Stimulated activated CD8-positive, alpha-beta memory T cell treated with anti-CD3 and anti-CD28 coated beads, Interleukin-15, amount 100 ng/mL, for 24 hours (primary cell): ENCODE results near the gene PDPR.
"Not testable (repeated sequence)": the region's sequence is repeated elsewhere in the genome, so short reads cannot be mapped to it uniquely, and the experiment has no call there.

Experiments
- DNase-seq: peaks from one replicate; pipeline ENCODE4 v3.0.0-alpha.2; 2020; ENCODE audit warnings: low read depth

The PDPR gene

DNA sequence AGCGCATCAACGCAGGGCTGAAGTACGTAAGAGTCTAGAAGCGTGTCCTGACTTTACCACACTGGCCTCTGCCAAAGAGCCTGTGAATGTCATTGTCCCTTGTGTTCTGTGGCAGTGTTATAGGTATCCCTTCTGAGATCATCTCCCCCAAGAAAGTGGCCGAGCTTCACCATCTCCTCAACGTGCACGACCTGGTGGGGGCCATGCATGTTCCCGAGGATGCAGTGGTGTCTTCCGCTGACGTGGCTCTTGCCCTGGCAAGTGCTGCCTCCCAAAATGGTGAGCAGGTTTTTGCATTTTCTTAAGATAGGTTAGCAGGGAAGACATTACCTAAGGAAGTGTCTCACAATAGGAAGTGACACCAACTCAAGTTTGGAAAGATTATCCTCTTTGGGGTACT lies 14.7 kb downstream of the PDPR start:
- DNase-seq: not testable (repeated sequence)

DNA sequence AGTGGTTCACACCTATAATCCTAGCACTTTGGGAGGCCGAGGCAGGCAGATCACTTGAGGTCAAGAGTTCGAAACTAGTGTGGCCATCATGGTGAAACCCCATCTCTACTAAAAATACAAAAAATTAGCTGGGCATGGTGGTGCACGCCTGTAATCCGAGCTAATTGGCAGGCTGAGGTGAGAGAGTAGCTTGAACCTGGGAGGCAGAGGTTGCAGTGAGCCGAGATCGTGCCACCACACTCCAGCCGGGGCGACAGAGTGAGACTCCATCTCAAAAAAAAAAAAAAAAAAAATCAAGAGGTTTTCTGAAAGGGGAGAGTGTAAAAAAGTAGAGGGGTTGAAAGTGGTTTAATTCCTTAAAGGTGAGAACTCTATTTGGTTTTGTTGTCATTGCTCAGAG lies 21.7 kb downstream of the PDPR start:
- not testable (repeated sequence) for DNase-seq

DNA sequence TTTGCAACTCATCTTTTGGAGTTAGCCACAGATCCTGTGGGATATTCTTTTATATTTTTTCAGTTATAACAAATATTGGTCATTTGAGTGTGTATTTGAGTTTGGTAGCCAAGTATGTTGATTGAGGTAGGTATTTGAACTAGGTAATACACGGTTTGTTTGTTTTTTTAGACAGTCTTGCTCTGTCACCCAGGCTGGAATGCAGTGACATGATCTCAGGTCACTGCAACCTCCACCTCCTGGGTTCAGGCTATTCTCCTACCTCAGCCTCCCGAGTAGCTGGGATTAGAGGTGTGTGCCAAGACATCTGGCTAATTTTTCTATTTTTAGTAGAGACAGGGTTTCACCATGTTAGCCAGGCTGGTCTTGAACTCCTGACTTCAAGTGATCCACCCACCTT lies 22.5 kb downstream of the PDPR start:
- not testable (repeated sequence) for DNase-seq

DNA sequence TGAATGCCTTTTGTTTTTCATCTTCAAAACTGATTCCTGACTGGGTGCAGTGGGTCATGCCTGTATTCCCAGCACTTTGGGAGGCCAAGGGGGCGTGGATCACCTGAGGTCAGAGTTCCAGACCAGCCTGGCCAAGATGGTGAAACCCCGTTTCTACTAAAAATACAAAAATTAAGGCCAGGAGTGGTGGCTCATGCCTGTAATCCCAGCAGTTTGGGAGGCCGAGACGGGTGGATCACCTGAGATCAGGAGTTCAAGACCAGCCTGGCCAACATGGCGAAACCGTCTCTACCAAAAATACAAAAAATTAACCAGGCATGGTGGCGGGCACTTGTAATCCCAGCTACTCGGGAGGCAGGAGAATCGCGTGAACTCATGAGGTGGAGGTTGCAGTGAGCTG lies 28.6 kb downstream of the PDPR start:
- not testable (repeated sequence) for DNase-seq

DNA sequence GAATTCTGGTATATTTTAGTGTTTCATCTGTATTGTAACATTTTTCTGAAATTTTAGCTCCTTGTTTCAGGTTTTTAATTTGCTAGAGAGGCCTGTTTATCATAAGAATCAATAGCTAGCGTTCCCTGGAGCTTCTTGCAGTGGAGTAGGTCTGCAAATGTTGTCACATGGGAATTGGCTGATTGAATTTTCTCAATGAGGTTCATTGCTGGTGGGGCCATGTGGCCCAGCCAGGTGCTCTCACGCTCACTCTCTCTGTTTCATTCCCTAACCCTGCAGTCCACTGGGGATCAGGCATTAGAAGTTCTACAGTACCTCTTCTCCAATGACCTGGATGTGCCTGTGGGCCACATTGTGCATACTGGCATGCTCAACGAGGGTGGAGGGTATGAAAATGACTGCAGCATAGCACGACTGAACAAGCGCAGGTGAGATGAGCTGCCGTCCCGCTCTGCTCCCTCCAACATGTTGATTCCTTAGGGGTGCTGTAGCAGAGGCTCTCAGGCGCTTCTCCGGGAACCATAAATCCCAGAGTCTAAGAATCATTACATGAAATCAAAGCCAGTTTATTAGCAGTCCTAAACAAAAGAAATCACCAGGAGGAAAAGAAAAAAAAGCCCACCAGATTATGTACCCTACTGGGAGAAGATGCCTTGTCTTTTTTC lies 29.2 kb downstream of the PDPR start:
- DNase-seq: not testable (repeated sequence)

DNA sequence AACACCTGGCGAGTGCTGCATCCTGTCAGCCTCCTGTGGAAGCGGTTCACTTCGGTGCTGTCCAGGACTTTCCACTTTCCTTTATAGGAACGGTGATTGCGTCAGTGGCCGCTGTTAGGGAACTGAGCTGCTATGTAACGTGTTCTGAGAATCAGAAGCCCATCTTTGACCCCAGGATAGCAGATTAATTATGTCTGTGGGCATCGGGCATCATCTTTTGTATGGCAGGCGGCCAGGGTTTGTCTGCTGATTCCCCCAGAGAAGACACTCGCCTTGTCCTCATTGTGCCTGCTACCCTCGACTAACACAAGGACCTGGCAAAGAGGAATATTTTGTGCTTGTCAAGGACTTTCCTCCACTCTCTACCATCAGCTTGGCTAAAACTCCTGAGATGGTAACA lies 33.7 kb downstream of the PDPR start:
- not testable (repeated sequence) for DNase-seq

DNA sequence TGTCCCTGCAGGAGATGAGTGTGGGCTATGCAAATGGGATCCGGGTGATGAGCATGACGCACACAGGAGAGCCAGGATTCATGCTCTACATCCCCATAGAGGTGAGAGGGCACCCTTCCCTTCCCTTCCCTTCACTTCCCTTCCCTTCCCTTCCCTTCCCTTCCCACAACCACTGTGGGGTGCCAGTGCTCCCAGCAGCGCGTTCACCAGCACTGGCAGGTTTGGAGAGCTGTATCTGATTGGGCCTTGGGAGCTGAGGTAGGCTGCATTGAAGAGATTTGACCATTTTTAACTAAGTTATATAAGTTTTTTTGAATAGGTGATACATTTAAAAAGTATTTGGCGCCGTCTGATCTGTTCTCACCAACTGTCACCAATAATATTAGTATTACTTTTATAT lies 34.3 kb downstream of the PDPR start:
- DNase-seq: not testable (repeated sequence)

DNA sequence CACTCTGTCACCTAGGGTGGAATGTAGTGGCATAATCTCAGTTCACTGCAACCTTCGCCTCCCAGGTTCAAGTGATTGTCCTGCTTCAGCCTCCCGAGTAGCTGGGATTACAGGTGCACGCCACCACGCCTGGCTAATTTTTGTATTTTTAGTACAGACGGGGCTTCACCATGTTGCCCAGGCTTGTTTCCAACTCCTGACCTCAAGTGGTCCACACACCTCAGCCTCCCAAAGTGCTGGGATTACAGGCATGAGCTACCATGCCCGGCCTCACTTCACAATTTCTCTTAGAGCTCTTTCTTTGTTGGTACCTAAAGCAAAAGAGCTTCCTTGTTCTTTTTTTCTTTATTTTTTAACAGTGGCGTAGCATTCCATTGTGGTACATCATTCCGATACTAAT lies 35.2 kb downstream of the PDPR start:
- DNase-seq: not testable (repeated sequence)

DNA sequence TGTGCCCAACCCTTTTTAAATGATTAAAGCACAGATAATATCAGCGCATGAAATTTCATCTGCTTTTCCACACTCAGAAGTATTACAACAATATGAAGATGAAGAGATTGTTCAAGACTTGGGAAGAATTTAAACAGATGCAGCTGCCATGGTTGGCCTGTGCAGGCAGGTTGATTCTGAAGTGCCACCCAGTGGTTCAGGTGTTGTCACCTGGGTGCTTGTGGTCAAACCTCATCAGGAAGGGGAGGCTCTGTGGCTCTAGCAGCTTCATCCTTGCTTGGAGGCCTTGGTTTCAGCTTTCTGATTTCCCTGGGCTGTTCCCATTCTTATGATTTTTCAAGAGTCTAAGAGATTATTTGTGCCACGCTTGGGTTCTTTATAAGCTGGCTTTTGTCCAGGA lies 37.3 kb downstream of the PDPR start:
- DNase-seq: no peak

DNA sequence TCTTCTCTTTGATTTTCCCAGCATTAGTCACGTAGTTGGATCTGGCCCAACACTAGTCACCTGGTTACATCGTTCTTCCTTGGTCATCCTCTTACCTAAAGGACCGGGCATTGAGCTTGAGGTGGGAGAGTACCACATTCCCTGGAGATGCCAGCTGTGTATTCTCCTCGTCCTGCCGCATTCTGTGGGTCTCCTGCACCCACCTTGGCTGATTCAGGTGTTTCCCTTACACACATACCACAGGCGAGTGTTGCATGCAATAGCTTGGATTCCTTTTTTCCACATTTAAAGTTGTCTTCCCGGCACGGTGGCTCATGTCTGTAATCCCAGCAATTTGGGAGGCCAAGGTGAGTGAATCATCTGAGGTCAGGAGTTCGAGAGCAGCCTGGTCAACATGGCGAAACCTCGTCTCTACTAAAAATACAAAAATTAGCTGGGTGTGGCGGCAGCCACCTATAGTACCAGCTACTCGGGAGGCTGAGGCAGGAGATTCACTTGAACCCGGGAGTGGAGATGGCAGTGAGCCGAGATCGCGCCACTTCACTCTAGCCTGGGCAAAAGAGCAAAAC lies 37.9 kb downstream of the PDPR start:
- DNase-seq: no peak

DNA sequence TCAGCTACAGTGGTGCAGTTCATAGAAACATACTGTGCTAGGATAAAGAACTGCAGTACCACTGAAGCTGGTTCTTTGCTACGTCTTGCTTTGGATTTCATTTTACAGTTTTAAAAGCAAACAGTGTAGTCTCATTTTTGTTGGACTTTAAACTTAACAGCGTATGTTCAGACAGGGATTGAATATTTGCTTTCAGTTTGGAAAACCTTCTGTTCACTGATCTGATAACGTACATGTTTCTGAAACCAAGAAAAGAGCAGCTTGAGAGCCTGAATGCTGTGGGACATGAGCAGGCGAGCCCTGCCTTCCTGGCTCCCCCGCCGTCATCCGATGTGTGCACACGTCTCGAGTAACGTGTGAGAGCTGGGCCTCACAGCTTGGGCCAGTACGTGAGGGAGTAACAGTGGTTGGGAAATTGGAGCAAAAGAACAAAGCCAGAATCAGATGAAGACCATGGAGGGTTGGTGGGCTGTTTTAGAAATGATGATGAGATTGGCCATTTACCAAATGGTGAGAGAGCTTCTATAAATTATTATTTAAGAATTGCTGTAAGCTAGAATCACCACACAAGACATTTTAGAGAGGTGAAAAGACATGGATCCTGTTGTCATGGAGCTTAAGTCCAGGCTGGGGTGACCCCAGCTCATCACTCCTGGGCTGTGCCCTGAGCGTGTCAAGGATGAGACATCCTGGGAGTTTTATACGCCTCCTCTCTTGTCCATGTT lies 38.6 kb downstream of the PDPR start:
- DNase-seq: no peak

DNA sequence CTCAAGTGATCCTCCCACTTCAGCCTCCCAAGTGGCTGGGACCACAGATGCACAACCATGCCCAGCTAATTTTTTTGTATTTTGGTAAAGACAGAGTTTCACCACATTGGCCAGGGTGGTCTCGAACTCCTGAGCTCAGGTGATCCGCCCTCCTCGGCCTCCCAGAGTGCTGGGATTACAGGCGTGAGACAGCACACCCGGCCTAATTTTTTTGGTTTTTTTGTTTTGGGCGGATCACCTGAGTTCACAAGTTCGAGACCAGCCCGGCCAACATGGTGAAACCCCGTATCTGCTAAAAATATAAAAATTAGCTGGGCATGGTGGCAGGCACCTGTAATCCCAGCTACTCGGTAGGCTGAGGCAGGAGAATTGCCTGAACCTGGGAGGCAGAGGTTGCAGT lies 40.6 kb downstream of the PDPR start:
- DNase-seq: not testable (repeated sequence)

DNA sequence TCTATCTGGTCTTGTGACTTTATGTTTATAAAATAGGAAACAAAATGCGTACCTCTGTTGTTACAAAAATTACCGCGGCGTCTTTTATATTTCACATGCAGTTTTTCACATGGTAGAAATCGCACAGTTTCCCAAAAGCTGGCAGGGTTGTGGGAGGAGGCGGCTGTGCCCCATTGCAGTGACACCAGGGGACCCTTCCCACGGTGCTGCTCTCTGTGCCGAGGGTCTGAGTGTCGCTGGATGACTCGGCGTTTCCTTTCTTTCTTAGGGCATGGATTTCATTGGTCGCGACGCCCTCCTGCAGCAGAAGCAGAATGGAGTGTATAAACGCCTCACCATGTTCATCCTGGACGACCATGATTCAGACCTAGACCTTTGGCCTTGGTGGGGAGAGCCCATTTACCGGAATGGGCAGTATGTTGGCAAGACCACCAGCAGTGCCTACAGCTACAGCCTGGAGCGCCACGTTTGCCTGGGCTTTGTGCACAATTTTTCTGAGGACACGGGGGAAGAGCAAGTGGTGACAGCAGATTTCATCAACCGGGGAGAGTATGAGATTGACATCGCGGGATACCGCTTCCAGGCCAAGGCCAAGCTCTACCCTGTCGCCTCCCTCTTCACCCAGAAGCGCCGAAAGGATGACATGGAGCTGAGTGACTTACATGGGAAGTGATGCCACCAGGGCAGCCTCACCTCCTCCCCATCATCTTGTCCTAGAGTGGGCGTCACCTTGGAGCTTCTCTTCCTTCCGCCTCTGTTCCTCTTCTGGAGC lies 42.3 kb downstream of the PDPR start:
- no peak for DNase-seq

DNA sequence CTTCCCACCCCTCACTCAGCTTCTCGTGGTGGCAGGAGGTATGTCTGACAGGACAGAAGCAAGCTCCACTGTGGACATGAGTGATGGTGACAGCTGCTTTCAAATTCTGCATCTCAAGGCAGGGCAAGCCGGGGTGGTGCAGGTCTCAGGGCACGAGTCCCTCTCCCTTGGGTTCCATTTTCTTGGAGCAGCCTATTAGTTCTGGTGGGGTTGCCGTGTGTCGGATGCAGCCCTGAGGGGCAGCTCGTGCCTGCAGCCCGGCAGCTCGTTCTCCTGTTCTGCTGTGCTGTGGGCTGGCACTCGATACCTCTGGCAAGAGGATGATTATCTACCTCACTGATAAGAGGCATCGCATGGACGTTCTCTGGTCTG lies 43.0 kb downstream of the PDPR start:
- DNase-seq: no peak

DNA sequence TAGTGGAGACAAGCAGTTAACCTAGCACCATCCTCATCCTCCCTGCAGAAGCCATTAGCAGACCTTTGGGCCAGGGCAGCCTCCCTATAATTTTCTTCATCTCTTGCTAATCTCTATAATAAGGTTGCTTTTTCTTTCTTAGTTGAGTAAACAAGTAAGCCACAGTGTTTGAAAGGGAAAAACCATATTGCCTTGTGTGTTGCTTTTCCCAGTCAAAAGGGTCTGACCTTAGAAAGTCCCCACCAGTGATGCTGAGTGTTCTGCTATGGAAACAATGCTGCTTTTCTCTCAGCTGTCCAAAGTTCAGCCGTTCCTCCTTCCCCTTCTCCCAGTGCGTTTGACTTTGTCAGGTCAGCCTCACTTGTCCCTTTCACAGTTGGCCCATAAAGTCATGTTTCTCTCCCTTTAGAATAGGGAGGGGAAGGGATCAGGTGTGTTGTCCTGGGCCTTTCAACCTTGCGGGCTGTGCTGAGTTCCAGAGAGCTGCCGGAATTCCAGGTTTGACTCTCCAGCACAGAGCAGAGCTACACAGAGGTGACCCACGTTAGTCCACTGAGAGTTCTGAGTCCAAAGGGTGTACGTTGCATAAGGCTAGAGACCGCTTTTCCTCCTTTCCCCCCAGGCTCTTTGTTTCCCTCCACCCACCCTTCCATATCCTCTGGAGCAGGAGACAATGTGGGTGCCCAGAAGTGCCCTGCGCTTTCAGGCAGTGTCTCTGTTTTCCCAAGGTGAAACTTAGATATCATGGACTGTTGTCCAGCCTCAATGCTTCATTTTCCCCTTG lies 43.5 kb downstream of the PDPR start:
- no peak for DNase-seq

DNA sequence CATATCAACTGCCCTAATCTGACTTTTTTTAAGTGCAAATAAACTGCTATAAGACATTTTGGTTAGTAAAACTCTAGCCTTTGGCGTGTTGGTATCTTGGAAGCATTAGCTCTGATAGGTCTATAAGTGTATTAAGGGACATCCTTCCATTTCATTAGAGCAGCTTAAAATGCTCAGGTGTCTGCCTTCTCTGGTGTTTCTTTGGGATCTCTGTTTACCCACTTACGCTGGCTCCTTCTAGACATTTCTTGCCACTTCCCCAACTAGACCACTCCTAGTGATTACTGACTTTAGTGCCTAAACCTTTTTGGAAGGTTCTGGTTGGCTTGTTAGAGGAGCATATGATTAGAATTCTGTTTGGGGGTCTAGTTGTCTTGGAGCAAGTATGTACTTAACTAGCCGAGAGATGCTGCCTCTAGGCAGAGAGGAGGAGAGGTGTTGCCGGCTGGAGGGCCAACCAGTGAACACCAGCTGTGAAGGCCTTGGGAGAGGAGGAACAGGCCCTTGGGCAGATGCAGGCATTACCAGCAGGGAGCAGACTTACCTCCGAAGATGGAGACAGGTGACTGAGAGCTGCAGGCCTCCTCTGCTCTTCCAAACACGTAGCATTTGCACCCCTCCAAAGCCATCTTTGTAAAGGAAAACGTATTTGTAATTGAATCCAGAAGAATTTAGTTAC lies 44.3 kb downstream of the PDPR start:
- no peak for DNase-seq

DNA sequence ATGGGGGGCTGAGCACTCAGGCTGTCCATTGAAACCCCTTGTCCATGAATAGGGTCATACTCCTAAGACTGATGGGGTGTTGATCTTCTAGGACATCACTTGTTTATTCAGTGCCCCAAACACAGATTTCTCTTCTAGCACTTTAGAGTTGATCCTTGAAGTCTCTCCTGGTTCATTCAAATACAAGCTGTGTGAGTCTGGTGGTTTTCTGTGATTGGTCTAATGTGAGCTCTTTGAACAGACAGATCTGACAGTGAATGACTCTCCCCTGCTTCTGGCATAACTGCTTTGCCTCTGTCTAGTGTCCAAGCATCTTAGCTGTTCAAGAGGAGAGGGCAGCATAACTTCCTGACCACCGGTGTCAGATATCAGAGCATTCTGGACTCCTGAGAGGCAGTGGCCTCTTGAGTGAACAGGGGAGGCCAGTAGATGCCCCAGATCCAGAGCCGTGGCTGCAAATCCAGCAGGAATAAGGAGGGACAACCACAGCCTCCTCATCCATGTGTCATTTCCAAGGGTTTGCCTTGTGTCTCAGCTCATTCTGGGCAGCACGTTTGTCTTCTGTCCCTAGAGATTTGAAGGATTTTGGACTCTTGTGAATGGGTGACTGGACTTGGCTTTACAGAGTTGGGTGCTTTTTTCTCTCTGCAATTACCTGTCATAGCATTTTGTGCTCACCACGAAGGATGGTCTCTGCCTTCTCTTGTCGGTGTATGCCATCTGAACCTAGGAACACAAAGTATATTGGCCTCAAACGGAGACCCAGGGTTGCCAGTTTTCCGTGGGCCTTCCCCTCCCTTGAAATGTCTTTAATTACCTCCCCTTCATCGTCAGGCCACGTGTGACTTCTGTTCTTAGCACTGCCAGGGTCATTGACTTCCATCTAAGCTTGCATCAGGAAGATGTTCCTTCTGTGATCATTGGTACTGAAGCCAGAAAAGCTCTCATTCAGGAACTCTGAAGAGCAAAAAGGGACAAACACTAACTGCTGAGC lies 45.5 kb downstream of the PDPR start:
- DNase-seq: no peak

DNA sequence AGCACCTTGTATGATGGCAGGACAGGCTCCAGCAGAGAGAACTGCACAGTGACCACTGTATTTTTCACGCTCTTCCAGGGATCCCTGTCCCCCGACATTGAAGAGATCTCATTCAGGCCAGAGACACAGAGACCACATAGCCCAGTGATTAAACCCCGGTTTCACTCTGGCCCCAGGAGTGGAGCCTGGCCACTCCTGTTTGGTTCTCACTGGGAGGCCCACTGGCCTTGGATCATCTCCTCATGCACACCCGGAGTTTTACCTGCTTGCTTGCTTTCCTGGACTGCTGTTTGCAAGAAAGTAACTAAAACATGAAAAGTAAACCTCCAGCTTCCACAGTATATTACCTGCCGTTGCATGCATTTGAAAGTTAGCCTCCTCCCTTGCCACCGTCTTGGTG lies 46.3 kb downstream of the PDPR start:
- DNase-seq: no peak

DNA sequence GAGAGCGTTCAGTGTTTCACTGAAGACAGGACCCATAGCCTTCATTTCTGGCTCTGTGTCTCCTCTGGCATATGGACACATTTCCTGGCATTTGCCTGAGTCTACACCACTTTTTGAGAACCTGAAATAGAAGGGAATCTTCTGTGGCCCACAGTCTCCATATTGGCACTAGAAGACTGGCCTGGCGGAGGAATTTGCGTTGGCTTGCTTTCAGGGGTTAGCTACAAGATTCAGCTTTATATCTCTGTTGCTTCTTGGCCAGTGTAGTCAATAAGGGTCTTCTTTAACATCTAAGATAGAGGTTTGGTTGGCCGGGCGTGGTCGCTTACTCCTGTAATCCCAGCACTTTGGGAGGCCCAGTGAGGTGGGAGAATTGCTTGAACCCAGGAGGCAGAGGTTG lies 46.7 kb downstream of the PDPR start:
- no peak for DNase-seq

DNA sequence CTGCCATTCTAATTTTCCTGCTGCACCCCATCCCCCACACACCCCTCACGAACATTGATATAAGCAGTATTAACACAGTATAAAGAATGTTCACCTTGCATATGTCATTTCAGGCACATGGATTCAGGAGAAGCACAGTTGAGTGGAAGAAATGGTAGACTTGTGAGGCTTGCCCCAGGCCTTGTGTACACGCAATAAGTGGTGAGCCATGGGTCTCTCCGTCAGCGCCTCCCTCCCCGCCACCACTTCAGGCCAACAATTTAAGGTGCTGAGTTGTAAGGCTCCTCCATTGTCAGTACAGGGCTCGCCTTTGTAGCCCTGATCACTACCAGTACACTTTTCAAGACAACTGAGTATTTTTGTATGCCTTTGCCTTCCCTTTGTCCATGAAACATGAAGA lies 47.2 kb downstream of the PDPR start:
- no peak for DNase-seq
